Right atrium auricular region (tissue), 2 donors: ENCODE data around the gene C10orf71. TPM values are rescaled to one million over a fixed set of nuclear protein-coding genes. Genes with fewer than 3 reads are reported as not detected.

Experiments
- DNase-seq: peaks from one replicate; pipeline ENCODE4 v3.0.0-alpha.2; 2019; ENCODE audit warnings: low spot score
- H3K27ac ChIP-seq, 2 donors: fragments of 200-600 bp; sonication (generic); 1 replicate in 1 of 2; 2 replicates in 1 of 2; pipeline ENCODE4 v1.5.1; 2016 to 2019
- H3K27me3 ChIP-seq, 2 donors: fragments of 200-600 bp; sonication (generic); one replicate each; pipeline versions ENCODE4 v1.5.1 to v1.6.0; 2017 to 2019
- H3K36me3 ChIP-seq: fragments of 200-600 bp; sonication (generic); one replicate; pipeline ENCODE4 v1.5.1; 2016
- H3K4me1 ChIP-seq, 2 donors: fragments of 200-600 bp; sonication (generic); one replicate each; pipeline versions ENCODE4 v1.5.1 to v1.6.0; 2017 to 2019
- H3K4me3 ChIP-seq, 2 donors: fragments of 200-600 bp; sonication (generic); 1 replicate in 1 of 2; 2 replicates in 1 of 2; pipeline ENCODE4 v1.5.1; 2017 to 2019; ENCODE audit warnings: mild to moderate bottlenecking in 1 of 2, moderate library complexity in 1 of 2
- H3K9me3 ChIP-seq, 2 donors: fragments of 200-600 bp; sonication (generic); one replicate each; pipeline ENCODE4 v1.5.1; 2019
- CTCF ChIP-seq, 2 donors: fragments of 200-600 bp; sonication (generic); IDR thresholded peaks; one replicate each; pipeline ENCODE4 v1.5.1; 2019; ENCODE audit warnings: antibody characterized with exemption in 2 of 2
- total RNA-seq, 2 donors: library from RNA; depleted of rRNA; stranded (reverse); fragments of >200 nt; gene quantifications; one replicate each; pipeline ENCODE4 v1.1.0, GENCODE V29; 2016

C10orf71 gene
- total RNA-seq, 2 donors from 2014 or later: 34.9 to 48.2 TPM

DNA sequence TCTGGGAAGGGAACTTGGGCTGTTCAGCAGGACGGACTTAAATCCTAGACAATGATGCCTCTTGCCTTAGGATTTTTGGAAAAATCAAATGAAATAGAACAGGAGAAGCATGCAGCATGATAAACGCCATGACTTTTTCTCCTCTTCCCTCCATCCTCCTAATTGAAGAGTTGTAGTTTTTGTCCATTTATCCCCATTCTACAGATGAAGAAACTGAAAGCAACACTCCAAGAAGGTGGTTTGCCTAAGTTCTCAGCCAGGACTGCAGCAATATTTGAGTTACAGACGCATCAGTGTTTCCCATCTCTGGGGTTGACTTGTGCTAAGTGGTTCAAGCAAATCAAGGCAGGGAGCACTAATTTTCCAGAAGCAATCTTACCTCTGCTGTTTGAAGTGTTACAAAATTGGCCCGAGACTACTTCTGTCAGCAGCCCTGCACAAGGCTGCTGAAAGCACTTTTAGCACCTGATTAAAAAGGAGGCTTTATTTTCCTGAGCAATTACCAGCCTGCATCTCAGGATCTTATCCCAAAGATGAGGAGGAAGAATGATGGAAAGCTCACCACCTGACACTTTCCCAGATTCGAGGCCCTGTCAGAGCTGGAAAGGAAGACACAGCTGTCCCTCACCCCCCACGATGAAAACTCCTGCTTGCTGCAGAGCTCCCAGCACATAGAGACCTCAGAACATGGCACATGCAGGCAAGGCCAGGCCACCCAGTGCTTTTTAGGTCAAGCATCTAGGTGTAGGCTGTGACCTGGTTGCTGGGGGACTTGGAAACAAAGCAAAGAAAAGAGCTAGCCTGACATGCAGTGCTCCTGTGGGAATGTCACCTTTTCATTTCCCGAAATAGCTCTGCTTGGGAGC lies 19.7 kb upstream of the C10orf71 start:
- H3K4me3 ChIP-seq: no peak overlapping the region
- no peaks in the 10 kb centered on the region for H3K27me3 ChIP-seq
- no peaks in the 10 kb centered on the region for H3K9me3 ChIP-seq
- H3K27ac ChIP-seq: peak overlapping the region; percentile 2 to 82
- no peaks in the 10 kb centered on the region for H3K36me3 ChIP-seq
- no peak for DNase-seq
- no peak for TF ChIP-seq CTCF (IDR thresholded peaks at IDR 0.05)
- peaks cover 0 to 36% of the 10 kb centered on the region in 2 donors for H3K4me1 ChIP-seq

- Histone ChIP-seq H3K36me3 (no peaks in the 10 kb centered on the region), H3K4me3 (no peak overlapping the region), H3K27ac (peak overlapping the region; percentile 2 to 37), H3K4me1 (peaks cover 0 to 36% of the 10 kb centered on the region in 2 donors), H3K9me3 (no peaks in the 10 kb centered on the region), H3K27me3 (no peaks in the 10 kb centered on the region)
- DNase-seq: no peak
- no peak for TF ChIP-seq CTCF (IDR thresholded peaks at IDR 0.05)
Measured at GRCh38 chr10:49280001-49280408, 19.0 kb upstream of the C10orf71 start.

- H3K36me3 ChIP-seq: no peaks in the 10 kb centered on the region
Measured at GRCh38 chr10:49281461-49281860, 17.5 kb upstream of the C10orf71 start.

GRCh38 chr10:49282306-49282705 lies 16.7 kb upstream of the C10orf71 start:
- TF ChIP-seq CTCF (IDR thresholded peaks at IDR 0.05): no peak
- Histone ChIP-seq H3K9me3 (no peaks in the 10 kb centered on the region), H3K27me3 (no peaks in the 10 kb centered on the region), H3K4me3 (no peak overlapping the region), H3K36me3 (no peaks in the 10 kb centered on the region), H3K27ac (peak overlapping the region; percentile 1 to 71), H3K4me1 (peaks cover 0 to 36% of the 10 kb centered on the region in 2 donors)
- DNase-seq: no peak

More at GRCh38 chr10:49281461-49281860, 17.5 kb upstream of the C10orf71 start:
- no peaks in the 10 kb centered on the region for H3K9me3 ChIP-seq
- H3K4me1 ChIP-seq: peaks cover 0 to 36% of the 10 kb centered on the region in 2 donors
- H3K4me3 ChIP-seq: no peak overlapping the region
- no peak for DNase-seq
- no peak overlapping the region for H3K27ac ChIP-seq
- H3K27me3 ChIP-seq: no peaks in the 10 kb centered on the region
- no peak for TF ChIP-seq CTCF (IDR thresholded peaks at IDR 0.05)

- H3K4me1 ChIP-seq: peaks cover 0 to 32% of the 10 kb centered on the region in 2 donors
- DNase-seq: no peak
- no peak for TF ChIP-seq CTCF (IDR thresholded peaks at IDR 0.05)
Measured at GRCh38 chr10:49282879-49283341, 16.1 kb upstream of the C10orf71 start.

More at GRCh38 chr10:49282879-49283341, 16.1 kb upstream of the C10orf71 start:
- H3K27me3 ChIP-seq: no peaks in the 10 kb centered on the region
- H3K4me3 ChIP-seq: no peak overlapping the region
- no peaks in the 10 kb centered on the region for H3K36me3 ChIP-seq
- no peaks in the 10 kb centered on the region for H3K9me3 ChIP-seq
- peak overlapping the region; percentile 1 to 71 for H3K27ac ChIP-seq
